GM12801 (cell line): Measurements from ENCODE around the gene ARHGAP31.

Source experiments
- TF ChIP-seq, protein P1 (sequence below): IDR thresholded peaks from one replicate; pipeline ENCODE4 v1.5.1; 2011; ENCODE audit warnings: control low read depth; ENCODE audit not compliant: insufficient read length; ENCODE audit errors: extremely low read depth

Gene ARHGAP31

DNA sequence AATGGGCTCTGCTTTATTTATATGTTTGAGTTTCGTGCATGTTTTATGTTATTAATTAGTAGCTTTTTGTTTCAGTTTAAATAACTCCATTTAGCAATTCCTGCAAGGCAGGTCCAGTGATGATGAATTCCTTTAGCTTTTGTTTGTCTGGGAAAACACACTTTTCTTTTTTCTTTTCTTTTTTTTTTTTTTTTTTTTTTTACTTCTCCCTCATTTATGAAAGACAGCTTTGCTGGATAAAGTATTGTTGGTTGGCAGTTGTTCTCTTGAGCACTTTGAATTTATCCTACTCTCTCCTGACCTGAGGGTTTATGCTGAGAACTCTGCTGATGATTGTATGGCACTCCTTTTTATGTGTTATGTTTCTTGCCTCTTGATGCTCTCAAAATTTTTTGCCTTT is 133.5 kb downstream of the ARHGAP31 start:
- TF ChIP-seq, protein P1, sequence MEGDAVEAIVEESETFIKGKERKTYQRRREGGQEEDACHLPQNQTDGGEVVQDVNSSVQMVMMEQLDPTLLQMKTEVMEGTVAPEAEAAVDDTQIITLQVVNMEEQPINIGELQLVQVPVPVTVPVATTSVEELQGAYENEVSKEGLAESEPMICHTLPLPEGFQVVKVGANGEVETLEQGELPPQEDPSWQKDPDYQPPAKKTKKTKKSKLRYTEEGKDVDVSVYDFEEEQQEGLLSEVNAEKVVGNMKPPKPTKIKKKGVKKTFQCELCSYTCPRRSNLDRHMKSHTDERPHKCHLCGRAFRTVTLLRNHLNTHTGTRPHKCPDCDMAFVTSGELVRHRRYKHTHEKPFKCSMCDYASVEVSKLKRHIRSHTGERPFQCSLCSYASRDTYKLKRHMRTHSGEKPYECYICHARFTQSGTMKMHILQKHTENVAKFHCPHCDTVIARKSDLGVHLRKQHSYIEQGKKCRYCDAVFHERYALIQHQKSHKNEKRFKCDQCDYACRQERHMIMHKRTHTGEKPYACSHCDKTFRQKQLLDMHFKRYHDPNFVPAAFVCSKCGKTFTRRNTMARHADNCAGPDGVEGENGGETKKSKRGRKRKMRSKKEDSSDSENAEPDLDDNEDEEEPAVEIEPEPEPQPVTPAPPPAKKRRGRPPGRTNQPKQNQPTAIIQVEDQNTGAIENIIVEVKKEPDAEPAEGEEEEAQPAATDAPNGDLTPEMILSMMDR: no peak

DNA sequence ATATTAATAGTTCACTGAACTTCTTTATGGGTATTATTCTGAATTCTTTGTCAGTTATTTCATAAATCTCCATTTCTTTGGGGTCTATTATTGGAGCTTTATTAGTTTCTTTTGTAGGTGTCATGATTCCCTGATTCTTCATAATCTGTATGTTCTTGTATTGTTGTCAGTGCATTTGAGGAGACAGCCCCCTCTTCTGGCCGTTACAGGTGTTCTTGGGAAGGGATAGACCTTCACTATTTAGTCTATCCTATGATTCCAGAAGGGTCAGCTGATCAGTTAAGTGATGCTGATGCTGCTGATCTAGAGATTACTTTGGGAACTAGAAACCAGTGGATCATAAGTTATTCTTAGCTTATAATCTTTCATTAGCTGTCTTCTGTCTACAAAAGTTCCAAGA is 134.4 kb downstream of the ARHGAP31 start:
- TF ChIP-seq, protein P1: no peak

DNA sequence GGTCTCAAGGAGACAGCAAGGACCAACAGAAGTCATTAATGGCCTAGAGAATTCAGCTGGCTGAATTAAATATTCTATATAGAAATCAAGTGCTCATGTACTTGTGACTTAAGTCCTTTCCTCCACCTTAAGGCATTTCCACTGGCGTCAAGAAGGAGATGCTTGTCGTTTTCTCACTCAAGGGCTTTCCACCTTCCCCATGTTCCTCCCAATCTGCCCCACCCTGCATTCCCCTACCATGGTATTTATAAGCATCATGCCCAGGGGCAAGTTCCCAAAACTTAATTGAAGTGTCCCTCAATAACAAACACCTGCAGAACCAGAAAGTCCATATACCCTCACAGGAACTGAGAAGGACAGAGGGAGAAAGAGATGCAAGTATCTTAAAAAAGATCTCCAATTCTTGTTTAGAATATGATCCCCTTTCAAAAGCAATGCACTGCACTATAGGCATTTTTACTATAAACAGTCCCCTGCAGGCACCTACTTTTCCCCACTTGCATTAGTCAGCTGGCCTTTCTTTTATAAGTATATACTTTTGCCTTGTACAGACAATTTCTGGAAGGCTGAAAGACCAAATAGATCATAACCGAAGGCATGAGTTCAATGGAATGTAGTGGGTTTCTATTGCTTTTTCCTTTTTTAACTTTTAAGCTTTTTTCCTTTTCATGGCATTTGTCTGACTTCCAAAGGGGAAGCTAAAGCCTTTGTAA is 139.6 kb downstream of the ARHGAP31 start:
- TF ChIP-seq, protein P1: no peak

DNA sequence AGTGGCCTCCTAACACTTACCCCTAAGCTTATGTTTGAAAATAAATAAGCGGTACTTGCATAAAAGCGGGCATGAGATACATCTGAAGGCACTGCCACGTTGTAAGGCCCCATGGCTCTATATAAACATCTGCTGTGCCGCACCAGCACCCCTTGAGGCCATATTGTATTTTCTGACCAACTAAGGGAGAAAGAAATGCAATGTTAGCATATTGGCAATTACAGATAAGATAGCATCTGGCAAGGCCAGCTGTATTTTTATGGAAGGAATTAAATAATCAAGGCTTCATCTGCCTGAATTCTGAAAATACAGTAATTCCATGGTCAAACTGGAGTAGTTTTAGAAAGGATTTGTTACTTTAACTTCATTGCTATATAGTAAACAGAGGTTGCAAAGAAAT is 140.5 kb downstream of the ARHGAP31 start:
- TF ChIP-seq, protein P1: no peak

DNA sequence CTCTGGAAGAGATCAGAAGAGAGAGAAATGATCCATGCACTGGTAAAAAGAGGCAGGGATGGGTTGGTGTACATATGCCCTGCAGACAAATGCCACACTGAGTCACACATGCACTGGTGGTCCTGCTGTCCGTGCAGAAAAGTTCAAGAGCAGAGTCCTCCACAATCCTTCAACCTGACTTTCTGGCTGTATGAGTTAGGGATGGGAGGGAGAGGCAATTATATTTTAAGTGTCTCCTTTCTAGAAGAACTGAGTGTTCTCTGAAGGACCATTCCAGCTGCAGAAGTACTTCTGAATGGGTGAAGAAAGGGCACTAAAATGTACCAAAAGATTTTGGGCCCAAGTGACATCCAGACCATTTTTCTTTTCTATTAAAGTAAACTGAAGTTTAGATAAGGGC is 142.8 kb downstream of the ARHGAP31 start:
- TF ChIP-seq, protein P1: no peak

DNA sequence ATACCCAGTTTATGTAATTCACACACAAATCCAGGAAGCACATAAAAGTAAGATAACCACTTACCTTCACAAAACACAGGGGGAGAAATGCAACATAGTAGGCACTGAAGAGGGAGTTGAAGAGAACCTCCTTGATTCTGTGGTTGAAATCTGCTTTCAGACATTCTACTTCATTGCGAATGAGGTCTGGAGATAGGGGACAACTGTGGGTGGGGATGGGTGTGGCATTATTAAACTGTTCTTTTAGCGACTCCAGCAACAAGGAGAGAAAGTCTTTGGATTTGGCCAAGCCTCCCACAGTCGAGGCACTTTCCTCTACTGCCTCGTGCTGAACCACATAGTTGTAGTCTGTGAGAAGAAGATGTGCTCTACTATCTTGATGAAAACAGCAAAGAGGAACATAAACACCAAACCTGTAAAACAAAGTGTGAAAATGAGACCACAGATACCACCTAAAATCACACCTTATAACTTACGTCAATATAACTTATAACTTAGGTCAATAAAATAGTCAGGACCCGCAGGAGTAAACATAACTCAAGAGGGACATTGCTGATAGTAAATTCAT is 143.6 kb downstream of the ARHGAP31 start:
- TF ChIP-seq, protein P1: no peak

DNA sequence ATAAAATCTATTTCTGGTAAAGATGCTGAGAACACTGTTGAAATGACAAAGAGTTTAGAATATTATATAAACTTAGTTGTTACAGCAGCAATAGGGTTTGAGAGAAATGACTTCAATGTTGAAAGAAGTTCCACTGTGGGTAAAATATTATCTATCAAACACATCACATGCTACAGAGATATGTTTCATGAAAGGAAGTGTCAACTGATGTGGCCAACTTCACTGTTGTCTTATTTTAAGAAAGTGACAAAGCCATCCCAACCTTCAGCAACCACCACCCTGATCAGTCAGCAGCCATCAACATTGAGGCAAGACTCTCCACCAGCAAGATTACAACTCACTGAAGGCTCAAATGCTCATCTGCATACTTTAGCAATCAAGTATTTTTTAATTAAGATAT is 149.0 kb downstream of the ARHGAP31 start:
- TF ChIP-seq, protein P1: no peak

DNA sequence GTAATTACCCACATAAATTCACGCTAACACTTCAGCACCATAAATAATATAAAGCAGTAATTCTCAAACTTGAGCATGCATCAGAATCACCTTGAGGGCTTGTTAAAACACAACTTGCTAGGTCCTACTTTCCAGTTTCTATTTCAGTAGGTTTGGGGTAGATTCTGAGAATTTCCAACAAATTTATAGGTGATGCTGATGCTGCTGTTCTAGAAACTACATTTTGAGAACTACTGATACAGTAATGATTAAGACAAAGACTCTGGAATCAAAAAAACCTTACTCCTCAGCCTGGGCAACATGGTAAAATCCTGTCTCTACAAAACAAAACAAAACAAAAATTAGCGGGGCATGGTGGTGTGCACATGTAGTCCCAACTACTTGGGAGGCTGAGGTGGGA is 150.4 kb downstream of the ARHGAP31 start:
- TF ChIP-seq, protein P1: no peak
